ENCODE measurements around the gene F10. TPM values are rescaled to one million over a fixed set of nuclear protein-coding genes. Genes with fewer than 3 reads are reported as not detected.

Gene F10
- total and polyA plus RNA-seq, 2 donors (not counting 3 experiments of a cell fraction or from before 2014, with no cell fraction given) = 0.25 TPM; not detected in 1

DNA sequence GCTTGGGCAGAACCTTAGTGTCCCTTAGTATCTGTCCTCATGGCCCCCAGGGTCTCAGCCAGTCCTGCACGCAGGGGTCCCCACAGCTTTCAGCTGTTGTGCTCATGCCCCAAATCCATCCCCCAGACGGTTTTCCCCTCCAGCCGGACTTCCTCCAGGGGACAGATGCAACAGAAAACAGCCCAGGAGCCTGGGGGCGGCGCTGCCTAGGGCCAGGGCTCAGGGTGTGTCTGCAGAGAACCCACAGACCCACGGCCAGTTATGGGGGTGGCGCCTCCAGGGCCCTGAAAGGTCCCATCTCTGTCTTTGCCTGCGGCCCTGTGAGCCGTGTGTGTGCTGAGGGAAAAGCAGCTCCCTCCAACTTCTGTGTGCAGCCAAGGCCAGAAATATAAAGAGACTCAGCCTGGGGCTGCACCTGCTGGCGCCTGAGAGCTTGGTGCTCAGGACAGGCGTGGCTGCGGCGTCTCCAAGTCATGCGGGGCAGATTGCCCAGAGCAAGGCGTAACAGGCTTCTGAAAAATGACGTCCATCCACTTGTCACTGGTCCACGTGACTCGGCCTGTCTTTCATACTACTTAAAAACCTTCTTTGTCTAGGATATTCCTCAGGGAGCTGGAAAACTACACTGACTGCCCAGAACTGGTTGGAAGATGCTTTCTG lies 39.1 kb upstream of the F10 start:
- Histone ChIP-seq H3K27me3 (ENCODE audit: control insufficient read depth in 2 of 2, insufficient read depth in 2 of 2, low read length in 2 of 2) (no peaks in the 10 kb centered on the region), H4K20me1 (replicated peaks; ENCODE audit: control insufficient read depth, extremely low read depth, insufficient read depth, low read length) (no peaks in the 10 kb centered on the region), H2AFZ (ENCODE audit: low read depth, low read length) (no peak overlapping the region), H3K36me3 (ENCODE audit: control insufficient read depth in 2 of 2, extremely low read depth in 1 of 2, insufficient read depth in 2 of 2, low read length in 2 of 2) (no peaks in the 10 kb centered on the region), H3K9ac (replicated peaks; ENCODE audit: extremely low read depth, insufficient read depth, low read length) (no peak overlapping the region), H3K27ac (ENCODE audit: insufficient read depth, low read depth, low read length) (no peak overlapping the region), H3K79me2 (ENCODE audit: control insufficient read depth, insufficient read depth, low read length) (no peaks in the 10 kb centered on the region), H3K4me3 (replicated peaks in 1 of 3; ENCODE audit: insufficient read depth in 1 of 3, low read depth in 1 of 3, low read length in 3 of 3) (no peak overlapping the region), H3K4me2 (ENCODE audit: insufficient read depth, low read length) (no peak overlapping the region), H3K9me1 (replicated peaks; ENCODE audit: control insufficient read depth, extremely low read depth, insufficient read depth, low read length) (no peaks in the 10 kb centered on the region), H3K4me1 (ENCODE audit: control insufficient read depth, extremely low read depth, insufficient read depth, low read length) (no peaks in the 10 kb centered on the region), H3K9me3 (replicated peaks; ENCODE audit: control insufficient read depth, insufficient read depth, low read length) (no peaks in the 10 kb centered on the region)
- BruUV-seq (replicated peaks) = no TSS peak
- intact Hi-C loops (cut with micrococcal nuclease) = no loop called here
- no peak for FAIRE-seq
- no peak for DNase-seq (ENCODE audit: low read depth, low spot score)
- dilution Hi-C loops (cut with MboI; ENCODE audit: extremely low pct_ligation_motif_present, low sequenced_read_pairs) = no loop called here
- ChIA-PET CTCF (no interaction called here), POLR2A (no interaction called here)
- TF ChIP-seq, protein P1, sequence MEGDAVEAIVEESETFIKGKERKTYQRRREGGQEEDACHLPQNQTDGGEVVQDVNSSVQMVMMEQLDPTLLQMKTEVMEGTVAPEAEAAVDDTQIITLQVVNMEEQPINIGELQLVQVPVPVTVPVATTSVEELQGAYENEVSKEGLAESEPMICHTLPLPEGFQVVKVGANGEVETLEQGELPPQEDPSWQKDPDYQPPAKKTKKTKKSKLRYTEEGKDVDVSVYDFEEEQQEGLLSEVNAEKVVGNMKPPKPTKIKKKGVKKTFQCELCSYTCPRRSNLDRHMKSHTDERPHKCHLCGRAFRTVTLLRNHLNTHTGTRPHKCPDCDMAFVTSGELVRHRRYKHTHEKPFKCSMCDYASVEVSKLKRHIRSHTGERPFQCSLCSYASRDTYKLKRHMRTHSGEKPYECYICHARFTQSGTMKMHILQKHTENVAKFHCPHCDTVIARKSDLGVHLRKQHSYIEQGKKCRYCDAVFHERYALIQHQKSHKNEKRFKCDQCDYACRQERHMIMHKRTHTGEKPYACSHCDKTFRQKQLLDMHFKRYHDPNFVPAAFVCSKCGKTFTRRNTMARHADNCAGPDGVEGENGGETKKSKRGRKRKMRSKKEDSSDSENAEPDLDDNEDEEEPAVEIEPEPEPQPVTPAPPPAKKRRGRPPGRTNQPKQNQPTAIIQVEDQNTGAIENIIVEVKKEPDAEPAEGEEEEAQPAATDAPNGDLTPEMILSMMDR (IDR thresholded peaks at IDR 0.05; ENCODE audit: extremely low read depth in 1 of 2, insufficient read depth in 1 of 2, low read depth in 1 of 2, low read length in 2 of 2) = no peak
- TF ChIP-seq POLR2AphosphoS5 (IDR thresholded peaks at IDR 0.05; ENCODE audit: insufficient read depth, low read depth, low read length) = no peak
- TF ChIP-seq MYC (IDR thresholded peaks at IDR 0.05; ENCODE audit: low read depth, low read length) = no peak
- no peak for TF ChIP-seq POLR2A (IDR thresholded peaks at IDR 0.05; ENCODE audit: low read depth, low read length)
- no peak for TF ChIP-seq FOS (IDR thresholded peaks at IDR 0.05; ENCODE audit: borderline replicate concordance, insufficient read depth, low read length)
- TF ChIP-seq GATA2 (IDR thresholded peaks at IDR 0.05; ENCODE audit: insufficient read depth, insufficient read length, low read depth, low read length) = no peak
- TF ChIP-seq EZH2 (IDR thresholded peaks at IDR 0.05; ENCODE audit: borderline replicate concordance, low read depth, low read length, severe bottlenecking) = no peak
- no peak for TF ChIP-seq JUN (IDR thresholded peaks at IDR 0.05; ENCODE audit: borderline replicate concordance, insufficient read depth, insufficient read length, low read depth)
- TF ChIP-seq, protein P2, sequence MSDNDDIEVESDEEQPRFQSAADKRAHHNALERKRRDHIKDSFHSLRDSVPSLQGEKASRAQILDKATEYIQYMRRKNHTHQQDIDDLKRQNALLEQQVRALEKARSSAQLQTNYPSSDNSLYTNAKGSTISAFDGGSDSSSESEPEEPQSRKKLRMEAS (IDR thresholded peaks at IDR 0.05; ENCODE audit: insufficient read depth, insufficient read length) = no peak

All from endothelial cell of umbilical vein (primary cell).